OCI-LY3 (cell line): ENCODE results near the gene KCNE1.
"Not testable (repeated sequence)": the region's sequence is repeated elsewhere in the genome, so short reads cannot be mapped to it uniquely, and the experiment has no call there.

Source experiments
- EZH2phosphoT487 ChIP-seq: fragments of 200-600 bp; shearing (Covaris generic); IDR thresholded peaks from 2 replicates; pipeline ENCODE4 v1.6.1; 2018; ENCODE audit warnings: antibody characterized with exemption, mixed run types, low read depth
- TF ChIP-seq, protein P1 (sequence below): fragments of 200-600, 300-600 bp; sonication (generic); IDR thresholded peaks from 2 replicates; pipeline ENCODE4 v1.5.1; 2014; ENCODE audit warnings: antibody characterized with exemption, low read length, low read depth

DNA sequence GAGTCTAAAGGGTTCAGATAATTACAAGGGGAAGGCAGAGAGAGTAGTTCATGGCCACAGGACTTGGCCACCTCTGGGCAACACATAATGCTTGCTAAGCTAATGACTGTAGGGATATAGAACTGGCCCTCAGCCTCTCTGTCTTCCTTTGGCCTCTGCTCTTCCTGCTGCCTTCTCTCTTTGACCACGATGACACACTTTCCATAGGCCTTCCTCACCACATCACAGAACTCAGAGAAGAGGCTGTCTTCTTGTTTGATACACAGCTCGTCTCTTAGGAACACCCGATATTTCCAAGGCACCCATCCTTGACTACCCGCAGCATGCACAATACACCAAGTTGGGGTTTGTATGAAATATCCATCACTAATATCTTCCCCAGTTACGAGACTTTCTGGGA lies 111.5 kb downstream of the KCNE1 start:
- TF ChIP-seq, protein P1, sequence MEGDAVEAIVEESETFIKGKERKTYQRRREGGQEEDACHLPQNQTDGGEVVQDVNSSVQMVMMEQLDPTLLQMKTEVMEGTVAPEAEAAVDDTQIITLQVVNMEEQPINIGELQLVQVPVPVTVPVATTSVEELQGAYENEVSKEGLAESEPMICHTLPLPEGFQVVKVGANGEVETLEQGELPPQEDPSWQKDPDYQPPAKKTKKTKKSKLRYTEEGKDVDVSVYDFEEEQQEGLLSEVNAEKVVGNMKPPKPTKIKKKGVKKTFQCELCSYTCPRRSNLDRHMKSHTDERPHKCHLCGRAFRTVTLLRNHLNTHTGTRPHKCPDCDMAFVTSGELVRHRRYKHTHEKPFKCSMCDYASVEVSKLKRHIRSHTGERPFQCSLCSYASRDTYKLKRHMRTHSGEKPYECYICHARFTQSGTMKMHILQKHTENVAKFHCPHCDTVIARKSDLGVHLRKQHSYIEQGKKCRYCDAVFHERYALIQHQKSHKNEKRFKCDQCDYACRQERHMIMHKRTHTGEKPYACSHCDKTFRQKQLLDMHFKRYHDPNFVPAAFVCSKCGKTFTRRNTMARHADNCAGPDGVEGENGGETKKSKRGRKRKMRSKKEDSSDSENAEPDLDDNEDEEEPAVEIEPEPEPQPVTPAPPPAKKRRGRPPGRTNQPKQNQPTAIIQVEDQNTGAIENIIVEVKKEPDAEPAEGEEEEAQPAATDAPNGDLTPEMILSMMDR: not testable (repeated sequence)
- TF ChIP-seq EZH2phosphoT487: not testable (repeated sequence)
